HG03066 (cell line): ENCODE results near the gene PARVB.
"Not testable (repeated sequence)": the region's sequence is repeated elsewhere in the genome, so short reads cannot be mapped to it uniquely, and the experiment has no call there.

Source experiments
- ATAC-seq: cut with Tn5 transposase; IDR thresholded peaks from one replicate; pipeline ENCODE4 v1.9.1; 2021; ENCODE audit warnings: low read depth; ENCODE audit not compliant: unreplicated experiment

The PARVB gene

DNA sequence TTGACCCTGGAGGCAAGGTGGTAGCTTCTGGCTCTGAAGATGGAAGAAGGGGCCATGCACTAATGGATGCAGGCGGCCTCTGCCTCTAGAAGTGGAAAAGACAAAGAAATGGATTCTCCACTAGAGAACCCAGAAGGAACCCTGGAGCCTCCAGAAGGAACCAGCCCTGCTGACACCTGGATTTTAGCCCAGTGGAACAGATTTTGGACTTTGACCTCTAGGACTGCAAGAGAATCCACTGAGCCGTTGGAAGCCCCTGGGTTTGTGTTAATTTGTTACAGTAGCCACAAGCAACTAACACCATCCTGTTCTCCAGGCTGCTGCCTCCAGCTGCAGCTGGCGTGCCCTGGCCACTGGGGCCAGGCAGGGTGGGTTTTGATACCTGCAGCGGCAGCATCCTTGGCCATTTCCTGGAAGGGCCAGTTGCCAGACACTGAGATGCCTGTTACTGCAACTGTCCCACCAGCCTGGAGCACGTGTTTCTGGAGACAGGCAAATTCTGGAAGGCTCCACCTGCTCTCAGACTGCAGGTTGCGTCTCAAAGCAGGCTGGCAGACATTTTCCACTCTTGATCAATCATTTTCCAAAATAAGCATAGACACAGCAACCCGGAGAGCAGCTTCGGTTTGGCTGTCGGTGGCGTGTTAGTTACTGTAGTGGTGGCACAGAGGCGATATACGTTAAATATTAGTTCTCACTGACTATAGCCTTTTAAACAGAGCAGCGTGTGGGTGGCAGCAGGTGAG lies 79.8 kb downstream of the PARVB start:
- ATAC-seq = no peak

DNA sequence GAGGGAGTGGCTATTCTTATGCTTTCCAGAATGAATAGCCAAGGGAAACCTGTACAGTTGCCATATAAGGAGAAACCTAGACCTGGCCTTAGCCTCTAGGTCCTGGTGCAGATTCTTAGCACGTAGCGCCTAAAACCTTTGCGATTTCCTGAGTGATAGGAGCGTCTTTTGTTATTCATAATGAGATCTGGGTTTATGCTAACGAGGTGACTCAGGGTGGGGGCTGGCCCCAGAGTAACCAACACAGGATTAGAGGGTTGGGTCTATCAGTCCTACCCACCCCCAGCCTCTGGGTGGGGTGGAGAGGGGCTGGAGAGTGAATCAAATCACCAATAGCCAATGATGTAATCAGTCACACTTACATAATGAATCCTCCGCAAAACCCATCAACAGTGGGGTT lies 83.2 kb downstream of the PARVB start:
- no peak for ATAC-seq

DNA sequence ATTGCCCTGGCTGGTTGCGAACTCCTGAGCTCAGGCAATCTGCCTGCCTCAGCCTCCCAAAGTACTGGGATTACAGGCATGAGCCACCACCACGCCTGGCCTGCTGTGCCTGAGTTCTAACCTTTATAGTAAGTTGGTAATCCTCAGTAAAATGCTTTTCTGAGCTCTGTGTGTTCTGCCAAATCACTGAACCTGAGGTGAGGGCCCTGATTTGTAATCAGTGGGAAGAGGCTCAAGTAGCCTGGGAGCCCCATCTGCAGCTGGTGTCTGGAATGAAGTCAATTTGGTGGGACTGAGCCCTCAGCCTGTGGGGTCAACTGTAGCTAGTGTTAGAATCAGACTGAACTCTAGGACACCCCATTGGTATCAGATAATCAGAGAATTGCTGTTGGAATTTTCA lies 84.0 kb downstream of the PARVB start:
- ATAC-seq = no peak

DNA sequence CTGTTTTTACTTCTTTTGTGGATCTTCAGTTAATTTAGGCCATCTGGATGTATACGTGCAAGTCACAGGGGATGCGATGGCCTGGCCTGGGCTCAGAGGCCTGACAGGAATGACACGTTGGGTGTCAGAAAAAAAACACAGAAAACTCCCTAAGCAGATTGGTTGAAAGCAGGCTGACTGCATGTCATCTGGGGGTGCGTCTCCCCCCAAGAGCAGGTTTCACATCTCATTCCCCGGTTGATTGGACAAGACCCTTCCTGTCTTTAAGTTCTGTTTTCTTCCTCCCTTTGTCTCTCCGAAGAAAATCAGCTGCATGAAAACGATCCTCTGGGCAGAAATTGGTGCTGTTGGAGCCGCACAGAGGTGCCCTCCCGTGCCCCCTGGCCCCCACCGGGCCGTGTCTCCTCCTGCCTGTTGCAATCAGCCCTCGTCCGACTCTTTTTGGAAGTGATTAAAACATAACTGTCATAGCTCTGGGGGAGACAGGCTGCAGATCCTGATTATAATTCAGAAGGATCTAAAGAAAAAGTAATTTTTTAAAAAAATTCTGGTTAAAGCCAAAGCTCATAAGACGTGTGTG lies 84.8 kb downstream of the PARVB start:
- no peak for ATAC-seq

DNA sequence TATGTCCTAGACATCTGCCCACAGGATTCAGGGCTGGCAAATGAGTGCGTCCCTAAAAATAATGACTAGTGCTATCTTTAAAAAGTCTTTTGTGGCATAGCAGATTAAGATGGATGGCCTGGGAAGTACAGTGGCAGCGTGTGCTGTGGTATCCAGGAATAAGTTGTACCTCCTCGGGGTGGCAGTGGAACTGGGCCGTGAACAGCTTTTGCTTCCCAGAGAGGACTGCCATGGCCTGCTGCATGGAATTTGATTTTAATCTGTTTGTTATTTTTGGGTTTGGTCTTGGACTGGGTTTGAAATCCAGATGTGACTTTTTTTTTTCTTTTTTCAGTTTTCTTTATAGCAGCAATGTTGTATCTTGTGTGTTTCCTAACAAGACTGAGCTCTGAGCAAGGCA lies 85.3 kb downstream of the PARVB start:
- no peak for ATAC-seq

DNA sequence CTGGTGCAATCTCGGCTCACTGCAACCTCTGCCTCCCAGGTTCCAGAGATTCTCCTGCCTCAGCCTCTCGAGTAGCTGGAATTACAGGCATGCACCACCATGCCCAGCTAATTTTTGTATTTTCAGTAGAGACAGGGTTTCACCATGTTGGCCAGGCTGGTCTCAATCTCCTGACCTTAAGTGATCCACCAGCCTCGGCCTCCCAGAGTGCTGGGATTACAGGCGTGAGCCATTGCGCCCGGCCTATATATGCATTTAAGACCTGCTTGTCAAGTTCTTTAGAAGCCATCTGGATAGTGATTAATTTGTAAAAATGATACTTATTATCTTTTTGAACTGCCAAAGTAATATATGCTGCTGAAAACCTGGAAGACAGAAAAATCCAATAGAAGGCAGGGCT lies 86.6 kb downstream of the PARVB start:
- not testable (repeated sequence) for ATAC-seq

DNA sequence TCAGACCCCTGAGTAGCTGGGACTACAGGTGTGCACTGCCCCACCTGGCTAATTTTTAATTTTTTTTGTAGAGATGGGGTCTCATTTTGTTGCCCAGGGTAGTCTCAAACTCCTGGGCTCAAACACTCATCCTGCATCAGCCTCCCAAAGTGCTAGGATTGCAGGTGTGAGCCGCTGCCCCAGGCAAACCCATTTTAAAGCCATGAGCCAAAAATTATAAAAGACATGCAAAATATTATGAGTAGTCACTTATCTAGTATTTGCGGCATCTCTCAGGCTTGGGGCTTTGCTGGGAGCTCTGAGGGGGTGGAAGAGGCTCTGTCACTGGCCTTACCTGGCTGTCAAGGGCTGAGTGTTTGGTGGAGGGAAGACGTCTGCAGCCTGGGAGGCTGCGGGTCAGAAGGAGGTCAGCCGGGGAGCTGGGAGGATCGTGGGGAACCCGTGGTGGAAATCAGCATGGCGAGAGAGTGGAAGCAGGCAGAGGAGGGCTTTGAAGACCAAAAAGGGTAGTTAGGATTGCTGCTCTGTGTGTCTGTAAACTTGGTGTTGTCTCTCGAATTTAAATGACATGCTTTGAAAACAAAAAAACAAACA lies 87.6 kb downstream of the PARVB start:
- no peak for ATAC-seq

DNA sequence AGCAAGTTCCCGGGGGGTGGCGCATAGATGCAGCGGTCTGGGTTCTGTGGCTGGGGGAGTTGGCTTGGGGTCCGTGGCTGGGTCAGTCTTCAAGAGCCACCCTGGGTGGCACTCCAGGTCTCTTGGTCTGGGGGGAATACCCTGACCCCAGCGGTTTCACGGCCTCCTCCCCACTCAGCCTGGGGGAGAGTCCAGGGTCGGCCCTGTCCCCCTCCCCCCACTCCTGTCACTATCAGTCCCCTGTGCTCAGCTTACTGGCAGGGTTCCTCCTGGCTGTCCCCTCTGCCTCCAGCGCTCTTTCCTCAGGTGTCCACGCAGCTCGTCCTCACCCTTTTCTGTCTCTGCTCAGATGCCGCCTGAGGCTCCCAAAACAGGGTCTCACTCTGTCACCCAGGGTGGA lies 88.1 kb downstream of the PARVB start:
- no peak for ATAC-seq

DNA sequence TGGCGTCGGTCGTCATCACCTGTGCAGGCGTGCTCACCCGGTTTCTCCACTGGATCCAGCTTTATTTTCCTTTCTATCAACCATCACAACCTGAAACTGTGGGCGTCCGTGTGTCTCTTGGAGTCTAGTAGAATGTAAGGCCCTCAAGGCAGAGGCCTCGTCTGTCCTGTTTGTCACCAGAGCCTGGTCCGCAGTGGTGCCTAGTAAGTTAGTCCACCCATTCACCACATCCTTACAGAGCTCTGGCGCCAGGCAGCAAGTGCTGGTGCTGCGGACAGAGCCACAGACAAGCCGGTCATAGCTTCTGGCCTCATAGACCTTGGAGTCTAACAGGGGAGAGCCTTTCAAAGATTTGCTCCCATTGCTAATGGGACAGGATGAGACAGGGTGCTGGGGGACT lies 92.2 kb downstream of the PARVB start:
- ATAC-seq = no peak

DNA sequence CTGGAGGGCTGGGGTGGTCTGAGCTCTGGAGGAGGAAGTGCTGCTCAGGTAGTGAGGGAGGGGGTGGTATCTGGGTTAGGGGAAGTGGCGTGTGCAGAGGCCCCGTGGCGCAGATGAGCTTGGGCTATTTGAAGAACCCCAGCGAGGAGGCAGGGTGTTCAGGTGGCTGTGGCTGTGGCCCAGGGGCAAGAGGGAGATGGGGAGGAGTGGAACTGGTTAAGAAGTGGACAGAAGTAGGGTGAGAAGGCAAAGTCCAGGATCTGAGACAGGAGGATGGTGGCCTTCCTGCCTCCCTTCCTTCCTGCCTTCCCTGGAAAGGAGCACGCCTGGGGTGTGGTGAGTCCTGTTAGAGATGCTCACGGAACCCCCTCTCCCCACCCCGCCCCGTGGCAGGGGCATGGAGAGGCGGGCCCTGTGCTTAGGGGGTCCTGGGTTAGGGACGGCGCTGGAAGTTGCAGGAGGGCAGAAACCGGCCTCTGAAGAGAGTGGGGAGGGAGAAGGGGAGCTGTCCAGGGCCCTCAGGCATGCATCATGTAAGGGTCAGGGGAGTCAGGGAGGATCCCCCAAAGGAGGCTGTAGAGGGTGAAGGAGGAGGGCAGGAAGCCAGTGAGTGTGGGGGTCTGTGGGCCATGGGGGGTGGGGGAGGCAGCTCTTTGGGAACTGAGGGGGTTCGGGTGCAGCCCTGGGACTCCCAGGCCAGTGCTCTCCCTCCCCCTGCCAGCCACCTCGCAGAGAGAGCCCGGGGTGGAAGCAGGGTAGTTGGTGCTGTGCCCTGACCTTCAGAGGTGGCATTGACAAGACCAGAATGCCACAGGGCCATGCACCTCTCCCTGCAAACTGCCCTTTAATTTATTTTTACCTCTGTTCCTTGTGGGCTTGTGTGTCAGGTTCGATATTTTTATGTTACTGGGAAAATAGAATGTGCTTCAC lies 92.9 kb downstream of the PARVB start:
- ATAC-seq = no peak

DNA sequence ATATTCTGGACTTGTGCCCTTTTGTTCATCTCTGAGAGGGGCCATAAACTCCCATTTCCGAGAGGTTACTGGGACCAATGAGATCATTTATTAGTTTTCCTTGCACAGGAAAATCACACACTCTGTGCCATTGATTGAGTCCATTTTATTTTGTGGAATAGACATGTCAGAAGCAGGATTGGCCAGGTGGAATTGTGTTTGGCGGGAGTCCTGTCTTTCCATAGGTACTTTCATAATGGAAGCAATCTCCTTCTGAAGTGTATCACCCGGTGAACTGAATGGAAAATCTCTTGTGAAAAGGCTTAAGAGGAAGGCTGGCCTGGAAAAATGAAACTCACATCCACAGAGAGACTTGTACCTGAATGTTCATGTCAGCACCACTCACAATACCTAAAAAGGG lies 93.6 kb downstream of the PARVB start:
- no peak for ATAC-seq

DNA sequence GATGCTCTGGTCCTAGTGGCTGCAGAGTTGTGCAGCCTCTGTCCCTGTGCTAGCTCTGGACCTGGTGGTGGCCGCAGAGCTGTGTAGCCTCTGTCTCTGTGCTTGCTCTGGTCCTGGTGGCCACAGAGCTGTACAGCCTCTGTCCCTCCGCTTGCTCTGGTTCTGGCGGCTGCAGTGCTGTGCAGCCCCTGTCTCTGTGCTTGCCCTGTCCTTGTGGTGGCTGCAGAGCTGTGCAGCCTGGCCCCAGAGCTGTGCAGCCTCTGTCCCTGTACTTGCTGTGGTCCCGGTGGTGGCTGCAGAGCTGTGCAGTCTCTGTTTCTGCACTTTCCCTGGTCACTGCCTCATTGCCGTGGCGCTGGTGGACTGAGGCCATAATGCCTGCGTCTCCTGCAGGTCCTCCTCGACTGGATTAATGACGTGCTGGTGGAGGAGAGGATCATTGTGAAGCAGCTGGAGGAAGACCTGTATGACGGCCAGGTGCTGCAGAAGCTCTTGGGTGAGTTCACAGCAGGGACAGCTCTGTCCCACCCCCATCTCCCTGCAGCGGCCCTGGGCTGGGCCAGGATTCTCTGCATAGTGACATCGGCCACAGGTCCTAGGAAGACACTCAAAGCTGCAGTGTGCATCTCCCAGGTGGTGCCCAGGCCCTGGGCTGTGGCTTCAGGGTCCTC lies 94.7 kb downstream of the PARVB start:
- no peak for ATAC-seq

DNA sequence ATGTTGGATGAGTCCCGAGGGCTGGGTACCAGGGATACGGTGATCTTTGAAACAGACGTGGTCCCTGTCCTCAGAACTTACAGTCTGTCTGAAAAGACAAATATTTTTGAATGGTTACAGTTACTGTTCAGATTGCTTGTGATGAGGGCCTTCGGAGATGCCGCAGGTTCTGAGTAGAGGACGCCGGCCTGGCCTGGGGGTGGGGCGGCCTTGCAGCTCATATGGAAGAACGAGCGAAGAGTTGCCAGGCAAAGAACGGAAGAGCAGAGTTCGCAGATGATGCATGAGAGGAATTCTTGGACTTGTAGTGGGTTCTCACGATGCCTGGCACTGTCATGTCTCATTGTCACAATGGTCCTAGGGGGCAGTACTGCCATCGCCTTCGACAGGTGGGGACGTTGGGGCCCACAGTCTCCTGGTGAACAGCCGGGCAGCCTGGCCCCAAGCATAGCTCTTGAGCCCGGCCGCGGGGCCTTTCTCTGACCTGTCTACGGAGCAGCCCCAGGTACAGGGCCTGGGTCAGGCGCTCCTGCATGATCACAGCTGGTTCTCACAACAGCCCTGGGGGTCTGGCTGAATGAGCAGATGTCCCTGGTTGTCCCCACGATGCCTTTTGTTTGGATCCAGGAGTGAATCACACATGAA lies 95.7 kb downstream of the PARVB start:
- no peak for ATAC-seq

DNA sequence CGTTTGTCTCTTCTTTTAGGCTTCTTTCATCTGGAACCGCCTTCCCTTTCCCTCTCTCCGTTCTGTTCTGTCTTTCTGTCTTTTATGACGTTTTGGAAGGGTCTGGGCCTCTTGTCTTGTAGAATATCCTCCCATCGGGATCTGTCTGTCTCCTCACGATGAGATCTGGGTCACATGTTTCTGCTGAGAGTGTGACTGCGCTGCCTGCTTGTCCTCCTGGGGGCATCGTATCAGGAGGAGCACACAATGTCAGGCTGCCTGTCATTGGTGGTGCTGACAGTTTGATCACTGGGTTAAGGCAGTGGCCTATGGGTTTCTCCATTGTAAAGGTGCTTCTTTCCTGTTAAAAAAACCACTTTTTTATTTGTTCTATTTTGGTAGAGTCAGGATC lies 96.2 kb downstream of the PARVB start:
- ATAC-seq = no peak

DNA sequence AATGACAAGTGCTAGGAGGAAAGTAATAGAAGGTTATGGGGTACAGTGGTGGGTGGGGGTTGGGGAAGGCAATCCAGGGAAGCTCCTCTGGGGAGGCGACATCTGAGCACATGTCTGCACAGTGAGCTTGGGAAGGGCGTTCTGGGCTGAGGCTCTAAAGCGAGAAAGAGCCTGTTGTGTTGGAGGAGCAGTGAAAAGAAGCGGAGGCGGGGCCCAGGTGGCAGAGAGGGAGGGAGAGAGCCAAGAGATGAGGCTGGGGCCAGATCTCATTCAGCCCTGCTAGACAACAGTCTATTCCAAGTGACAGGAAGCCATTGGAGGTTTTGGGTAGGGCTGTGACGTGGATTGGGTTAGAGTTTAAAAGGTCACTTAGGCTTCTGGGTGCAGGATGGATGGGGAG lies 101.3 kb downstream of the PARVB start:
- no peak for ATAC-seq

DNA sequence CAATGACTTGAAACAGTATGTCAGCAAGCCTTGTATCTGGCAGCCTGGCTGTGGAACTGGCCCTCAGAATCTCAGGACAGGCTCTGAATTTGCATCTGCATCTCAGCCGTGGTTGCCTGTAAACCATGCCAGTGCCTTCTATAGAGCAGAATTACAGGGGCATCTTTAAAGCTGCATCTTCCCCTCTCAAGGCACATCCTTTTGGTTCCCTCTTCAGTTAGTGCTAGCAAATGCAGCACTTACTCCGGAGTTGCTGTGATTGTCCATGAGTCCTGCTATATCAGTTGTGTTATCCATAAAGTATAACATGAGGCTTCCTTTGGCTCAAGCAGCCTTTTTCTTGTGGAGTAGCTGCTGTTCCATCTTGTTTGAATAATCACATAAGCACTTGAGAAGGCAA lies 102.7 kb downstream of the PARVB start:
- ATAC-seq = no peak

DNA sequence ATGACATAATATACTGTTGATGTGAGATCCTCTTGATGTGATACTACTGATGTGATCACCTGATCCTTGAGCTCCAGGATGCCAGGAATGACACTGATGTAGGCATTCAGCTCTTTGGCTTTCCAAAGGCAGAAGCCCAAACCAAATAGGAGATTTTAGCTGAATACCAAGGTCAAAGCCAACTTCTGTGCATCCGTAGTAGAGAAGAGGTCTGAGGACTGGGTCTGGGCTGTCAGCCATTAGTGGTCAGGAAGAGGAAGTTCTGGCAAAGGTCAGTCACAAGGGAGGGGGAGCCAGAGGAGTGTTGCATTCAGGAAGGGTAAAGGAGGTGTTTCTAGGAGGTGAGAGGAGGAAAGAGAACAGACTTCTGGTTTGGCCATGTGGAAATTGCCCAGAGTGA lies 103.3 kb downstream of the PARVB start:
- ATAC-seq = no peak

DNA sequence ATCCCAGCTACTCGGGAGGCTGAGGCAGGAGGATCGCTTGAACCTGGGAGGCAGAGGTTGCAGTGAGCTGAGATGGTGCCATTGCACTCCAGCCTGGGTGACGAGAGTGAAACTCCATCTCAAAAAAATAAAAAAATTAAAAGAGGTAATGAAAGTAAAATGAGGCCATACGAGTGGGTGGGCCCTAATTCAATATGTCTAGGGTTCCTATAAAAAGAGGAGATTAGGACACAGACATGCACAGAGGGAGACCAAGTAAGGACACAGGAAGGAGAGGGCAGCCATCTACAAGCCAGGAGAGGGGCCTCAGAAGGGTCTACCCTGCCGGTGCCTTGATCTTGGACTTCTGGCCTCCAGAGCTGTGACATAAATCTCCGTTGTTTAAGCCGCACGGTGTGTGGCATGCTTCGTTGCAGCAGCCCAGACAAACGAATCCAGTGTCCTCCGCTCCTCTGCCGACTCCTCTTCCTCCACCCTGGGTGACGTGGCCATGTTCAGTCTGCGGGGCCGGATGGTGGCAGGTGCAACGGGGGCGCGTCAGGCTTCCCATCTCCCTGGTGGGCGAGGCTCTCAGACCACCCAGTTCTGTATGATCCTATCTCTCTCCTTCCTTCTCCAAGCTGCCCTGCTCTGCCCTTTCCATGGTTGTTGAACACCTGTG lies 105.0 kb downstream of the PARVB start:
- no peak for ATAC-seq

DNA sequence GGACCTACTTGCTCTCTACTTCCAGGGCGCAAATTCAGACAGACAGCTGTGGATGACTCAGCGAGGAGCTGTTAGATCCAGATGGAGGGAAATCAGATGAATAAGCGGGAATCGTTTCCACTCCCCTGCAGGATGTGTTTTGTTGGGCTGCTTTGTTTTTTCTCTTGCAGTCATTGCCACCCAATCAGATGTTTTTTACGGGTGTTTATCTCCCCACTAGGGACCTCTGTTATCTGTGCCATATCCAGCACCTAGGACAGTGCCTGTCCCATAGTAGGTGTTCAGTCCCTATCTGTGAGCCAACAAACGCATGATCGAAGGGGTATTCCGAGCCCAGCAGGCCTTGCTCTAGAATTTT lies 105.5 kb downstream of the PARVB start:
- ATAC-seq = no peak
